Sigmoid colon (tissue), 7 donors: ENCODE results near the gene TMEM44. TPM values are rescaled to one million over a fixed set of nuclear protein-coding genes. Genes with fewer than 3 reads are reported as not detected.

Experiments used
- DNase-seq: peaks from one replicate; pipeline ENCODE4 v3.0.0-alpha.2; 2019
- H3K27ac ChIP-seq, 4 donors: fragments of 200-600 bp; sonication (generic); one replicate each; pipeline ENCODE4 v1.5.1; 2016 to 2019; ENCODE audit warnings: mild to moderate bottlenecking in 1 of 4
- H3K27me3 ChIP-seq, 3 donors: fragments of 200-600 bp; sonication (generic); one replicate each; pipeline ENCODE4 v1.5.1; 2019; ENCODE audit warnings: mild to moderate bottlenecking in 1 of 3
- H3K36me3 ChIP-seq, 4 donors: fragments of 200-600 bp; sonication (generic); one replicate each; pipeline ENCODE4 v1.5.1; 2016 to 2019
- H3K4me1 ChIP-seq, 4 donors: fragments of 200-600 bp; sonication (generic); one replicate each; pipeline ENCODE4 v1.5.1; 2017 to 2019
- H3K4me3 ChIP-seq, 4 donors: fragments of 200-600 bp; sonication (generic); one replicate each; pipeline ENCODE4 v1.5.1; 2017 to 2019; ENCODE audit warnings: mild to moderate bottlenecking in 2 of 4, moderate library complexity in 1 of 4
- H3K9me3 ChIP-seq, 4 donors: fragments of 200-600 bp in 3 of 4; sonication (generic) in 3 of 4; one replicate each; pipeline versions ENCODE4 v1.5.1 to v1.6.1; 2013 to 2019
- EP300 ChIP-seq, 4 donors: sonication (generic); formaldehyde crosslinking; IDR thresholded peaks; one replicate each; pipeline ENCODE4 v1.6.1; 2017; ENCODE audit warnings: antibody characterized with exemption in 4 of 4
- POLR2A ChIP-seq, 2 donors: fragments of 450-650 bp; IDR thresholded peaks; one replicate each; pipeline ENCODE4 v1.6.1; 2016; ENCODE audit warnings: antibody characterized with exemption in 2 of 2, mild to moderate bottlenecking in 2 of 2, moderate library complexity in 2 of 2
- POLR2AphosphoS5 ChIP-seq, 4 donors: sonication (generic); formaldehyde crosslinking; IDR thresholded peaks; one replicate each; pipeline ENCODE4 v1.6.1; 2017; ENCODE audit warnings: antibody characterized with exemption in 4 of 4
- WGBS, 2 donors: extraction: QIAGEN DNeasy Blood & Tissue Kit; methylation state at CpG; one replicate each; pipeline ENCODE4 v1.1.7; 2013; 5-methylcytosine and 5-hydroxymethylcytosine counted together
- intact Hi-C: fragments of 100-400 bp; cut with DNase I; formaldehyde crosslinking; loops from one replicate; pipeline ENCODE4 v1.15.1; 2023
- polyA plus RNA-seq, 3 donors: library from polyadenylated mRNA; stranded (reverse); fragments of 200-250 nt; gene quantifications; one replicate each; pipeline ENCODE4 v1.2.3, GENCODE V29; 2013
- total RNA-seq, 4 donors: library from RNA; depleted of rRNA; stranded (reverse); fragments of >200 nt; gene quantifications; one replicate each; pipeline ENCODE4 v1.1.0, GENCODE V29; 2016
- TF ChIP-seq, protein P1 (sequence below), 4 experiments: fragments of 450-650 bp in 3 of 4; fragments of 200-600 bp in 1 of 4; IDR thresholded peaks; one replicate each; pipeline ENCODE4 v1.5.1; 2016 to 2019; ENCODE audit warnings: antibody characterized with exemption in 4 of 4, mild to moderate bottlenecking in 3 of 4, moderate library complexity in 2 of 4
- donor health status: healthy with polysubstance abuse.
- donor health status: Bipolar disorder and iron deficiency.
- donor health status: healthy.

The TMEM44 gene
- total and polyA plus RNA-seq, 7 donors, result 2.0 to 25.8 (median 11.9) TPM

DNA sequence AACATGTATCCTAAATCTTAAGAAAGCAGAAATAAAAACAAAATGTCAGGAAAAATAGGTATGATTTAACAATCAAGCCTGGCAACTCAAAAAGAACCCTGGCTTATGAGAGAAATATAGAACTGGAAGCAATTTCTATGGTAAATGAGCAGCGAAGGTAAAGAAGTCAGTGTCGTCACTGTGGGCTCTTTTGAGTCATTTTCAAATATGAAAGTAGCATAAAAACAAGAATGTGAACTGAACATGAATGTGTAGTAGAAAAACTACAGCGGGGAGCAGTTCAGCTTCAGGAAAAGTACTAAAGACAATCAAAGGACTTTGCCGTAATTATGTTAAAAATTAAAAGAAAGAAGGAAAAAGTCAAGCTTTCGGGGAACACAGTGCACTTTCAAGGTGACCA, 21.2 kb upstream of the TMEM44 start:
- intact Hi-C loops, result no loop called here
- peaks cover 25 to 82% (median 50%) of the 10 kb centered on the region in 4 donors for H3K36me3 ChIP-seq
- H3K4me1 ChIP-seq, result no peaks in the 10 kb centered on the region
- no peaks in the 10 kb centered on the region for H3K27me3 ChIP-seq
- TF ChIP-seq, protein P1, sequence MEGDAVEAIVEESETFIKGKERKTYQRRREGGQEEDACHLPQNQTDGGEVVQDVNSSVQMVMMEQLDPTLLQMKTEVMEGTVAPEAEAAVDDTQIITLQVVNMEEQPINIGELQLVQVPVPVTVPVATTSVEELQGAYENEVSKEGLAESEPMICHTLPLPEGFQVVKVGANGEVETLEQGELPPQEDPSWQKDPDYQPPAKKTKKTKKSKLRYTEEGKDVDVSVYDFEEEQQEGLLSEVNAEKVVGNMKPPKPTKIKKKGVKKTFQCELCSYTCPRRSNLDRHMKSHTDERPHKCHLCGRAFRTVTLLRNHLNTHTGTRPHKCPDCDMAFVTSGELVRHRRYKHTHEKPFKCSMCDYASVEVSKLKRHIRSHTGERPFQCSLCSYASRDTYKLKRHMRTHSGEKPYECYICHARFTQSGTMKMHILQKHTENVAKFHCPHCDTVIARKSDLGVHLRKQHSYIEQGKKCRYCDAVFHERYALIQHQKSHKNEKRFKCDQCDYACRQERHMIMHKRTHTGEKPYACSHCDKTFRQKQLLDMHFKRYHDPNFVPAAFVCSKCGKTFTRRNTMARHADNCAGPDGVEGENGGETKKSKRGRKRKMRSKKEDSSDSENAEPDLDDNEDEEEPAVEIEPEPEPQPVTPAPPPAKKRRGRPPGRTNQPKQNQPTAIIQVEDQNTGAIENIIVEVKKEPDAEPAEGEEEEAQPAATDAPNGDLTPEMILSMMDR (IDR thresholded peaks at IDR 0.05), result no peak
- TF ChIP-seq POLR2AphosphoS5 (IDR thresholded peaks at IDR 0.05), result no peak
- TF ChIP-seq EP300 (IDR thresholded peaks at IDR 0.05), result no peak
- TF ChIP-seq POLR2A (IDR thresholded peaks at IDR 0.05), result no peak
- 86 to 93% methylated on average over 5 of the region's 5 CpGs for WGBS, 2 donors
- no peak for DNase-seq
- no peak overlapping the region for H3K27ac ChIP-seq
- H3K4me3 ChIP-seq, result no peak overlapping the region
- no peaks in the 10 kb centered on the region for H3K9me3 ChIP-seq

DNA sequence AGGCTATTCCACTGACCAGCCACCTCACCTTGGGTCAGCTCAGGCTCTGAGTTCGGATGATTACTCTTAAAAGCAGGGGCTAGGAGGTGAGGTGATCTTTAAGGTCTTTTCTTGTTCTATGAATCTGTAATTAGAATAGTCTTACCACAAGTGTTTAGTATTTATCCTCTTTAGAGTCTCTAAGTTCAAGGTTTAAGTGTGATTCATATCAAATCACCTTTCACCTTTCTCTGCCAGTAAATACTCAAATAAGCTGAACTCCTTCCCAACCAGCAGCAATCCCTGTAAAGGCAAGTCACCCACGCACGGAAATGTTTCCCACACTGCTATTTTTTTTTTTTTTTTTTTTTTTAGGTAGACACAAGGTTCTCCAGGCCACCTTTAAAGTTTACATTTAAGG, 14.5 kb upstream of the TMEM44 start:
- TF ChIP-seq EP300 (IDR thresholded peaks at IDR 0.05) (no peak), POLR2AphosphoS5 (IDR thresholded peaks at IDR 0.05) (no peak), POLR2A (IDR thresholded peaks at IDR 0.05) (no peak)
- TF ChIP-seq, protein P1 (IDR thresholded peaks at IDR 0.05), result no peak
- 75 to 96% methylated on average over 3 of the region's 3 CpGs for WGBS, 2 donors
- Histone ChIP-seq H3K27ac (no peak overlapping the region), H3K4me1 (no peaks in the 10 kb centered on the region), H3K9me3 (no peaks in the 10 kb centered on the region), H3K36me3 (peaks cover 37 to 92% (median 57%) of the 10 kb centered on the region in 4 donors), H3K4me3 (no peak overlapping the region), H3K27me3 (no peaks in the 10 kb centered on the region)
- no peak for DNase-seq
- intact Hi-C loops, result no loop called here

DNA sequence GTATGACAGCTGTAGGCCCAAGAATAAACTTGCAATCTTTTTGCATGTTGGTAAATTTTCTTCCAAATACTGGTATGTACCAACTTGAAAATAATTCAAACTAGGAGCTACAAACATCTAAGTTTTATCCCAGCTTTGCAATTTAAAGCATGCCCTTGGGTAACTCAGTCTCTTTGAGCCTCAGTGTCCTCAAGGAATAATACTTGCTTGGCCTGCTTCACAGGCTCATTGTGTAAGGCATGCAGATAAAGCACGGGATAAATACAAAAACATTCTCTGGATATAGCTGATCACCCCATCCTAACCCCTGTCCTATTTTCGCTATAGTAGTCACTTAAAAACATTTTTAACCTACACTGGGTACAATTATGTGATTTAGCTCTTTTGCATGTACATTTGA, 9.6 kb upstream of the TMEM44 start:
- no peak for DNase-seq
- H3K4me1 ChIP-seq, result no peaks in the 10 kb centered on the region
- H3K9me3 ChIP-seq, result no peaks in the 10 kb centered on the region
- no peak overlapping the region for H3K4me3 ChIP-seq
- intact Hi-C loops, result no loop called here
- TF ChIP-seq, protein P1 (IDR thresholded peaks at IDR 0.05), result no peak
- no peak for TF ChIP-seq POLR2A (IDR thresholded peaks at IDR 0.05)
- no peak for TF ChIP-seq EP300 (IDR thresholded peaks at IDR 0.05)
- TF ChIP-seq POLR2AphosphoS5 (IDR thresholded peaks at IDR 0.05), result no peak
- peaks cover 8 to 72% (median 27%) of the 10 kb centered on the region in 4 donors for H3K36me3 ChIP-seq
- no peak overlapping the region for H3K27ac ChIP-seq
- WGBS, 2 donors, result 93 to 94% methylated on average over 2 of the region's 2 CpGs
- H3K27me3 ChIP-seq, result no peaks in the 10 kb centered on the region

DNA sequence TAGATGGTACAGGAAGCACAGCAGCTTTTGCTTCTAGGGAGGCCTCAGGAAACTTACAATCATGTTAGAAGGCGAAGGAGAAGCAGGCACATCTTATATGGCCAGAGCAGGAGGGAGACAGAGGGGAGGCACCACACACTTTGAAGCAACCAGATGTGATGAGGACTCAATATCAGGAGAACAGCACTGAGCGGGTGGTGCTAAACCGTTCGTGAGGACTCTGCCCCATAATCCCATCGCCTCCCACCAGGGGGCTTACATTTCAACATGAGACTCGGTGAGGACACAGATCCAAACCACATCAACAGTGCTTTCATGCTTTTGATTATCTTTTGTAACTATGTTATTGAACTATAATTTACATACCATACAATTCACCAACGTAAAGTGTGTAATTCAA, 7.6 kb upstream of the TMEM44 start:
- Histone ChIP-seq H3K4me3 (no peak overlapping the region), H3K36me3 (peaks cover 8 to 52% (median 22%) of the 10 kb centered on the region in 4 donors), H3K27ac (peak overlapping the region in 1 of 4 donors; percentile 59), H3K9me3 (no peaks in the 10 kb centered on the region), H3K27me3 (no peaks in the 10 kb centered on the region), H3K4me1 (no peaks in the 10 kb centered on the region)
- TF ChIP-seq POLR2AphosphoS5 (IDR thresholded peaks at IDR 0.05), result no peak
- TF ChIP-seq, protein P1 (IDR thresholded peaks at IDR 0.05), result no peak
- TF ChIP-seq EP300 (IDR thresholded peaks at IDR 0.05), result no peak
- intact Hi-C loops, result no loop called here
- no peak for DNase-seq
- WGBS, 2 donors, result 73 to 84% methylated on average over 7 of the region's 7 CpGs

DNA sequence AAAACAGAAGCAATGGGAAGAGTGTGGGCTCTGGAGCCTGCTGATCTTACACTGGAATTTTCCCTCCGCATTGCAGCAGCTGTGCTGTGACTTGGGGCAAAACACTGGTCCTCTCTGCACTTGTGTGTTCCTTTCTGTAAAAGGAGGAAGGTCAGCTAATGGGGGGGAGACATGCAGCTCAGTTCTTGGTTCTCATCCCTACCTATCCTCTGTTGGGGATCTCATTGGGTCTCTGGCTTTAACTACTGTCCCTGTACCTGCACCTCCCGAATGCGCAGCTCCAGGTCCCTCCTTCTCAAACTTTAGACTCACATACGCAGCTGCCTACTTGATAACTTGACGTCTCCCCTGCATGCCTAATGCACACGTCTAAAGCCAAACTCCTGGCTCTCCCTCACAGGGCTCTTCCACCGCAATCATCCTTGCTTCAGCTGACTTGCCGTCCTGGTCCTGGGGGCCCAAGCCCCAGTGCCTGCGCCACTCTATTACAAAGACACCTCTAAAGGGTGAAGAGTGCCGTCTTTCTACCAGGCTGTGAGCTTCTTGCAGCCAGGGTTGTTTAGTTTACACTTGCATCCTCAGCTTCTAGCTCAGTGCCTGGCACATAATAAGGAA, 5.9 kb upstream of the TMEM44 start:
- 96% methylated on average over 10 of the region's 10 CpGs for WGBS, 2 donors
- H3K27me3 ChIP-seq, result no peaks in the 10 kb centered on the region
- peak; percentile 21 for DNase-seq

More for the DNA sequence above, 5.9 kb upstream of the TMEM44 start:
- Histone ChIP-seq H3K9me3 (no peaks in the 10 kb centered on the region), H3K27ac (no peak overlapping the region), H3K36me3 (peaks cover 8 to 40% (median 20%) of the 10 kb centered on the region in 4 donors), H3K4me3 (no peak overlapping the region), H3K4me1 (no peaks in the 10 kb centered on the region)
- TF ChIP-seq EP300 (IDR thresholded peaks at IDR 0.05) (no peak), POLR2AphosphoS5 (IDR thresholded peaks at IDR 0.05) (no peak)
- intact Hi-C loops, result no loop called here
